H9 (cell line): Measurements from ENCODE around the gene RBP4. TPM values are rescaled to one million over a fixed set of nuclear protein-coding genes. Genes with fewer than 3 reads are reported as not detected.

Experiments used
- DNase-seq: peaks from one replicate; pipeline ENCODE4 v3.0.0-alpha.2; 2017
- H2AFZ ChIP-seq: one replicate; pipeline ENCODE4 v1.6.1; 2013; ENCODE audit warnings: mild to moderate bottlenecking, low read length, control low read depth, moderate library complexity
- H2AK5ac ChIP-seq: 2 replicates; pipeline ENCODE4 v1.6.1; 2013; ENCODE audit warnings: low read length, control low read depth, mixed read lengths; ENCODE audit not compliant: insufficient read length
- H2BK120ac ChIP-seq: one replicate; pipeline ENCODE4 v1.6.1; 2013; ENCODE audit warnings: low read depth, mild to moderate bottlenecking, low read length, control low read depth, inconsistent platforms; ENCODE audit not compliant: poor library complexity, severe bottlenecking
- H2BK12ac ChIP-seq: 2 replicates; pipeline ENCODE4 v1.6.1; 2013; ENCODE audit warnings: low read length, control low read depth, mixed read lengths, low read depth; ENCODE audit not compliant: insufficient read length
- H2BK15ac ChIP-seq: 2 replicates; pipeline ENCODE4 v1.6.1; 2013; ENCODE audit warnings: low read depth, low read length, control low read depth
- H2BK20ac ChIP-seq: one replicate; pipeline ENCODE4 v1.6.1; 2013; ENCODE audit warnings: low read depth, mild to moderate bottlenecking, low read length, control low read depth, inconsistent platforms; ENCODE audit not compliant: poor library complexity, severe bottlenecking
- H2BK5ac ChIP-seq: 2 replicates; pipeline ENCODE4 v1.6.1; 2013; ENCODE audit warnings: low read length, control low read depth, mixed read lengths; ENCODE audit not compliant: insufficient read length
- H3K14ac ChIP-seq: 2 replicates; pipeline ENCODE4 v1.6.1; 2013; ENCODE audit warnings: low read length, control low read depth; ENCODE audit not compliant: insufficient read depth
- H3K18ac ChIP-seq: 2 replicates; pipeline ENCODE4 v1.6.1; 2013; ENCODE audit warnings: low read depth, mild to moderate bottlenecking, mixed read lengths, low read length, control low read depth; ENCODE audit not compliant: insufficient read length
- H3K23ac ChIP-seq: 2 replicates; pipeline ENCODE4 v1.6.1; 2013; ENCODE audit warnings: low read length, control low read depth, mixed read lengths, low read depth; ENCODE audit not compliant: insufficient read length
- H3K23me2 ChIP-seq: 2 replicates; pipeline ENCODE4 v1.6.1; 2013; ENCODE audit warnings: low read depth, mild to moderate bottlenecking, mixed read lengths, low read length, control low read depth; ENCODE audit not compliant: insufficient read length, poor library complexity, severe bottlenecking
- H3K27ac ChIP-seq: 2 replicates; pipeline ENCODE4 v1.5.1; 2013; ENCODE audit warnings: low read length, control low read depth, mixed read lengths, low read depth; ENCODE audit not compliant: insufficient read length
- H3K27me3 ChIP-seq: 2 replicates; pipeline ENCODE4 v1.6.1; 2013; ENCODE audit warnings: low read length, control low read depth, inconsistent platforms; ENCODE audit not compliant: insufficient read depth
- H3K4ac ChIP-seq: 2 replicates; pipeline ENCODE4 v1.6.1; 2013; ENCODE audit warnings: low read depth, mild to moderate bottlenecking, control low read depth, inconsistent platforms, low read length, moderate library complexity
- H3K4me1 ChIP-seq: 2 replicates; pipeline ENCODE4 v1.6.1; 2013; ENCODE audit warnings: low read length, control low read depth, inconsistent platforms; ENCODE audit not compliant: insufficient read depth
- H3K4me2 ChIP-seq: 2 replicates; pipeline ENCODE4 v1.6.1; 2013; ENCODE audit warnings: low read length, control low read depth, mixed read lengths; ENCODE audit not compliant: insufficient read length, insufficient read depth
- H3K56ac ChIP-seq: 2 replicates; pipeline ENCODE4 v1.6.1; 2013; ENCODE audit warnings: low read depth, mild to moderate bottlenecking, mixed read lengths, low read length, control low read depth; ENCODE audit not compliant: insufficient read length
- H3K79me1 ChIP-seq: 2 replicates; pipeline ENCODE4 v1.6.1; 2013; ENCODE audit warnings: low read depth, mild to moderate bottlenecking, moderate library complexity, low read length, control low read depth, inconsistent platforms; ENCODE audit not compliant: insufficient read depth, poor library complexity, severe bottlenecking
- H3K79me2 ChIP-seq: 2 replicates; pipeline ENCODE4 v1.6.1; 2013; ENCODE audit warnings: low read length, control low read depth, inconsistent platforms; ENCODE audit not compliant: insufficient read depth
- H3K9ac ChIP-seq: 2 replicates; pipeline ENCODE4 v1.6.1; 2013; ENCODE audit warnings: low read length, control low read depth, mixed read lengths; ENCODE audit not compliant: insufficient read length; ENCODE audit errors: extremely low read depth
- H3K9me3 ChIP-seq: one replicate; pipeline ENCODE4 v1.6.1; 2013; ENCODE audit warnings: low read depth, low read length, inconsistent platforms; ENCODE audit not compliant: control insufficient read depth
- H3T11ph ChIP-seq: one replicate; pipeline ENCODE4 v1.6.1; 2013; ENCODE audit warnings: mild to moderate bottlenecking, low read length, control low read depth, inconsistent platforms
- H4K20me1 ChIP-seq: one replicate; pipeline ENCODE4 v1.6.1; 2013; ENCODE audit not compliant: control insufficient read depth, insufficient read length, insufficient read depth
- H4K5ac ChIP-seq: 2 replicates; pipeline ENCODE4 v1.6.1; 2013; ENCODE audit warnings: low read depth, mild to moderate bottlenecking, mixed read lengths, low read length, control low read depth; ENCODE audit not compliant: insufficient read length
- H4K8ac ChIP-seq: replicated peaks from 2 replicates; pipeline ENCODE4 v1.6.1; 2013; ENCODE audit warnings: low read length, control low read depth, mixed read lengths, low read depth; ENCODE audit not compliant: insufficient read length
- H4K91ac ChIP-seq: 2 replicates; pipeline ENCODE4 v1.6.1; 2013; ENCODE audit warnings: low read depth, mild to moderate bottlenecking, moderate library complexity, mixed read lengths, low read length, control low read depth; ENCODE audit not compliant: insufficient read length
- H3K27ac Mint-ChIP-seq, 3 experiments: 2 replicates in 2 of 3; 3 replicates in 1 of 3; pipeline ENCODE4 v1.8.0; 2020 to 2021; ENCODE audit warnings: mixed read lengths in 3 of 3, mild to moderate bottlenecking in 1 of 3, moderate library complexity in 1 of 3
- H3K27me3 Mint-ChIP-seq: 2 replicates; pipeline ENCODE4 v1.8.0; 2021; ENCODE audit warnings: low read depth, mild to moderate bottlenecking, moderate library complexity, mixed read lengths
- H3K36me3 Mint-ChIP-seq, 3 experiments: 2 replicates in 2 of 3; 3 replicates in 1 of 3; pipeline ENCODE4 v1.8.0; 2020 to 2021; ENCODE audit warnings: low read depth in 3 of 3, mixed read lengths in 3 of 3; ENCODE audit not compliant: insufficient read depth in 1 of 3
- H3K4me1 Mint-ChIP-seq, 2 experiments: 2 replicates each; pipeline ENCODE4 v1.8.0; 2020; ENCODE audit warnings: mixed read lengths in 2 of 2
- H3K4me3 Mint-ChIP-seq, 2 experiments: 2 replicates in 1 of 2; 3 replicates in 1 of 2; pipeline ENCODE4 v1.8.0; 2020 to 2021; ENCODE audit warnings: mild to moderate bottlenecking in 2 of 2, mixed read lengths in 2 of 2, moderate library complexity in 1 of 2
- H3K9me3 Mint-ChIP-seq, 2 experiments: 2 replicates in 1 of 2; 3 replicates in 1 of 2; pipeline ENCODE4 v1.8.0; 2020; ENCODE audit warnings: mild to moderate bottlenecking in 2 of 2, mixed read lengths in 2 of 2, moderate library complexity in 1 of 2
- WGBS: extraction: QIAGEN DNeasy Blood & Tissue Kit; methylation state at CpG from one replicate; pipeline ENCODE4 v1.1.7; 2013; ENCODE audit warnings: missing lambda C conversion rate, low lambda C conversion rate, mixed read lengths; ENCODE audit not compliant: insufficient read length; ENCODE audit errors: extremely low coverage; 5-methylcytosine and 5-hydroxymethylcytosine counted together
- total RNA-seq: library from RNA; stranded (reverse); gene quantifications from 2 replicates; pipeline ENCODE4 v1.2.1, GENCODE V29; 2021
- TF ChIP-seq, protein P1 (sequence below): fragments of 200-600 bp; sonication (generic); conservative IDR thresholded peaks from 3 replicates; pipeline ENCODE4 v1.8.0; 2021; ENCODE audit warnings: antibody characterized with exemption, mild to moderate bottlenecking

RBP4 gene
- total RNA-seq, 1 experiment from 2014 or later: not detected

DNA sequence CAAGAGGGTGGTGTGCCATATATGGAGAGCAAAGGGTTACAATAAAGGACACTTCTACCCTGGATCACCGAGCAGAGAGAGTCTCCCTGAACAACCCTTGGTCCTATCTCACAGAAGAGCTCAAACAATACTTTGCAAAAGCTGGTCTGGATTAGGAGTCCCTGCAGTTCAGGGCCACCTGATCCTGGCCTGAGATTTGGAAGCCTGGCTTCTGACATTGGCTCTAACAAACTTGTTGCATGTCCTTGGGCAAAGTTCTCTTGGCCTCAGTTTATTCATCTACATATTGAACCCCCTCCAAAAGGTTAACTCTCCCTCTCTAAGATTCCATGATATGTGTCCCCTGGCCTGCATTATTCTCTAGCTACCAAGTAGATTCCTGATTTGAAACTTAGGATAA is 1.7 kb downstream of the RBP4 start:
- Histone ChIP-seq H3K14ac (no peak overlapping the region), H3K4ac (no peak overlapping the region), H3K23me2 (peaks cover 7% of the 10 kb centered on the region), H2BK15ac (no peak overlapping the region), H3T11ph (no peak overlapping the region), H3K27ac (no peak overlapping the region), H2BK20ac (no peak overlapping the region), H2AFZ (no peak overlapping the region), H3K23ac (no peak overlapping the region), H4K20me1 (no peaks in the 10 kb centered on the region), H3K79me2 (no peaks in the 10 kb centered on the region), H2BK12ac (no peak overlapping the region), H4K91ac (no peak overlapping the region), H3K79me1 (no peaks in the 10 kb centered on the region), H3K4me2 (no peak overlapping the region), H3K9ac (no peak overlapping the region), H3K4me1 (no peaks in the 10 kb centered on the region), H4K8ac (no peak overlapping the region), H2BK120ac (no peak overlapping the region), H3K18ac (no peak overlapping the region), H3K9me3 (no peaks in the 10 kb centered on the region), H2BK5ac (no peak overlapping the region), H3K27me3 (peaks cover 24% of the 10 kb centered on the region), H2AK5ac (no peak overlapping the region), H3K56ac (no peak overlapping the region), H4K5ac (no peak overlapping the region)
- DNase-seq: no peak
- TF ChIP-seq, protein P1, sequence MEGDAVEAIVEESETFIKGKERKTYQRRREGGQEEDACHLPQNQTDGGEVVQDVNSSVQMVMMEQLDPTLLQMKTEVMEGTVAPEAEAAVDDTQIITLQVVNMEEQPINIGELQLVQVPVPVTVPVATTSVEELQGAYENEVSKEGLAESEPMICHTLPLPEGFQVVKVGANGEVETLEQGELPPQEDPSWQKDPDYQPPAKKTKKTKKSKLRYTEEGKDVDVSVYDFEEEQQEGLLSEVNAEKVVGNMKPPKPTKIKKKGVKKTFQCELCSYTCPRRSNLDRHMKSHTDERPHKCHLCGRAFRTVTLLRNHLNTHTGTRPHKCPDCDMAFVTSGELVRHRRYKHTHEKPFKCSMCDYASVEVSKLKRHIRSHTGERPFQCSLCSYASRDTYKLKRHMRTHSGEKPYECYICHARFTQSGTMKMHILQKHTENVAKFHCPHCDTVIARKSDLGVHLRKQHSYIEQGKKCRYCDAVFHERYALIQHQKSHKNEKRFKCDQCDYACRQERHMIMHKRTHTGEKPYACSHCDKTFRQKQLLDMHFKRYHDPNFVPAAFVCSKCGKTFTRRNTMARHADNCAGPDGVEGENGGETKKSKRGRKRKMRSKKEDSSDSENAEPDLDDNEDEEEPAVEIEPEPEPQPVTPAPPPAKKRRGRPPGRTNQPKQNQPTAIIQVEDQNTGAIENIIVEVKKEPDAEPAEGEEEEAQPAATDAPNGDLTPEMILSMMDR: no peak
- H3K36me3 Mint-ChIP-seq: no peaks in the 10 kb centered on the region; a peak in 1 of 7 replicates
- peaks cover 69% of the 10 kb centered on the region for H3K27me3 Mint-ChIP-seq
- H3K27ac Mint-ChIP-seq: no peak overlapping the region
- peaks cover 14 to 15% of the 10 kb centered on the region in 2 experiments for H3K4me1 Mint-ChIP-seq
- no peaks in the 10 kb centered on the region for H3K9me3 Mint-ChIP-seq
- WGBS: no CpG with 5 or more reads among the region's 1 CpG
- no peak overlapping the region for H3K4me3 Mint-ChIP-seq
